Measurements from ENCODE around the gene POP4.

POP4 gene

GRCh38 chr19:29596885-29597525 lies 9.1 kb upstream of the POP4 start:
- Histone ChIP-seq H3K27ac (ENCODE audit: low read length) (no peak overlapping the region), H3K36me3 (ENCODE audit: control insufficient read depth in 1 of 2, insufficient read depth in 2 of 2, low read length in 2 of 2) (no peaks in the 10 kb centered on the region), H3K9me3 (ENCODE audit: control insufficient read depth in 1 of 2, low read length in 2 of 2) (no peaks in the 10 kb centered on the region), H3K4me1 (ENCODE audit: control insufficient read depth in 1 of 2, insufficient read depth in 2 of 2, low read length in 2 of 2) (no peaks in the 10 kb centered on the region), H3K27me3 (ENCODE audit: low read depth, low read length) (peaks cover 4% of the 10 kb centered on the region), H3K4me3 (ENCODE audit: low read depth in 1 of 2, low read length in 2 of 2) (no peak overlapping the region)

- Histone ChIP-seq H3K27ac (ENCODE audit: low read length) (no peak overlapping the region), H3K4me1 (ENCODE audit: control insufficient read depth in 1 of 2, insufficient read depth in 2 of 2, low read length in 2 of 2) (no peaks in the 10 kb centered on the region), H3K9me3 (ENCODE audit: control insufficient read depth in 1 of 2, low read length in 2 of 2) (no peaks in the 10 kb centered on the region), H3K36me3 (ENCODE audit: control insufficient read depth in 1 of 2, insufficient read depth in 2 of 2, low read length in 2 of 2) (no peaks in the 10 kb centered on the region), H3K4me3 (ENCODE audit: low read depth in 1 of 2, low read length in 2 of 2) (no peak overlapping the region), H3K27me3 (ENCODE audit: low read depth, low read length) (peaks cover 4% of the 10 kb centered on the region)
Observed at GRCh38 chr19:29598036-29598435, 8.0 kb upstream of the POP4 start.

GRCh38 chr19:29598496-29598895 lies 7.6 kb upstream of the POP4 start:
- Histone ChIP-seq H3K4me3 (ENCODE audit: low read depth in 1 of 2, low read length in 2 of 2) (no peak overlapping the region), H3K27ac (ENCODE audit: low read length) (no peak overlapping the region), H3K27me3 (ENCODE audit: low read depth, low read length) (peaks cover 4% of the 10 kb centered on the region), H3K36me3 (ENCODE audit: control insufficient read depth in 1 of 2, insufficient read depth in 2 of 2, low read length in 2 of 2) (no peaks in the 10 kb centered on the region), H3K4me1 (ENCODE audit: control insufficient read depth in 1 of 2, insufficient read depth in 2 of 2, low read length in 2 of 2) (no peaks in the 10 kb centered on the region), H3K9me3 (ENCODE audit: control insufficient read depth in 1 of 2, low read length in 2 of 2) (no peaks in the 10 kb centered on the region)

GRCh38 chr19:29603308-29603707 lies 2.8 kb upstream of the POP4 start:
- Histone ChIP-seq H3K27ac (ENCODE audit: low read length) (no peak overlapping the region), H3K27me3 (ENCODE audit: low read depth, low read length) (no peaks in the 10 kb centered on the region), H3K9me3 (ENCODE audit: control insufficient read depth in 1 of 2, low read length in 2 of 2) (no peaks in the 10 kb centered on the region)

GRCh38 chr19:29606420-29606747 lies 301 bp downstream of the POP4 start:
- Histone ChIP-seq H3K36me3 (ENCODE audit: control insufficient read depth in 1 of 2, insufficient read depth in 2 of 2, low read length in 2 of 2) (peaks cover 11 to 19% of the 10 kb centered on the region in 2 donors), H3K27ac (ENCODE audit: low read length) (peak overlapping the region; percentile 100), H3K27me3 (ENCODE audit: low read depth, low read length) (no peaks in the 10 kb centered on the region), H3K4me3 (ENCODE audit: low read depth in 1 of 2, low read length in 2 of 2) (peak overlapping the region; percentile 88 to 91), H3K4me1 (ENCODE audit: control insufficient read depth in 1 of 2, insufficient read depth in 2 of 2, low read length in 2 of 2) (peaks cover 0 to 16% of the 10 kb centered on the region in 2 donors), H3K9me3 (ENCODE audit: control insufficient read depth in 1 of 2, low read length in 2 of 2) (no peaks in the 10 kb centered on the region)

More at GRCh38 chr19:29603308-29603707, 2.8 kb upstream of the POP4 start:
- Histone ChIP-seq H3K4me1 (ENCODE audit: control insufficient read depth in 1 of 2, insufficient read depth in 2 of 2, low read length in 2 of 2) (peaks cover 0 to 16% of the 10 kb centered on the region in 2 donors), H3K4me3 (ENCODE audit: low read depth in 1 of 2, low read length in 2 of 2) (no peak overlapping the region), H3K36me3 (ENCODE audit: control insufficient read depth in 1 of 2, insufficient read depth in 2 of 2, low read length in 2 of 2) (no peaks in the 10 kb centered on the region)

GRCh38 chr19:29609636-29610035 lies 3.6 kb downstream of the POP4 start:
- H3K27me3 ChIP-seq (ENCODE audit: low read depth, low read length) = no peaks in the 10 kb centered on the region
- peaks cover 0 to 16% of the 10 kb centered on the region in 2 donors for H3K4me1 ChIP-seq (ENCODE audit: control insufficient read depth in 1 of 2, insufficient read depth in 2 of 2, low read length in 2 of 2)
- no peaks in the 10 kb centered on the region for H3K9me3 ChIP-seq (ENCODE audit: control insufficient read depth in 1 of 2, low read length in 2 of 2)
- H3K36me3 ChIP-seq (ENCODE audit: control insufficient read depth in 1 of 2, insufficient read depth in 2 of 2, low read length in 2 of 2) = peaks cover 33 to 51% of the 10 kb centered on the region in 2 donors
- no peak overlapping the region for H3K4me3 ChIP-seq (ENCODE audit: low read depth in 1 of 2, low read length in 2 of 2)
- H3K27ac ChIP-seq (ENCODE audit: low read length) = no peak overlapping the region

- no peak overlapping the region for H3K27ac ChIP-seq (ENCODE audit: low read length)
- H3K4me1 ChIP-seq (ENCODE audit: control insufficient read depth in 1 of 2, insufficient read depth in 2 of 2, low read length in 2 of 2) = peaks cover 0 to 11% of the 10 kb centered on the region in 2 donors
- peaks cover 33 to 56% of the 10 kb centered on the region in 2 donors for H3K36me3 ChIP-seq (ENCODE audit: control insufficient read depth in 1 of 2, insufficient read depth in 2 of 2, low read length in 2 of 2)
Observed at GRCh38 chr19:29610213-29610573, 4.1 kb downstream of the POP4 start.

GRCh38 chr19:29610574-29611271 lies 4.6 kb downstream of the POP4 start:
- Histone ChIP-seq H3K4me3 (ENCODE audit: low read depth in 1 of 2, low read length in 2 of 2) (no peak overlapping the region), H3K4me1 (ENCODE audit: control insufficient read depth in 1 of 2, insufficient read depth in 2 of 2, low read length in 2 of 2) (peaks cover 0 to 11% of the 10 kb centered on the region in 2 donors), H3K36me3 (ENCODE audit: control insufficient read depth in 1 of 2, insufficient read depth in 2 of 2, low read length in 2 of 2) (peaks cover 38 to 61% of the 10 kb centered on the region in 2 donors), H3K9me3 (ENCODE audit: control insufficient read depth in 1 of 2, low read length in 2 of 2) (no peaks in the 10 kb centered on the region), H3K27ac (ENCODE audit: low read length) (no peak overlapping the region), H3K27me3 (ENCODE audit: low read depth, low read length) (no peaks in the 10 kb centered on the region)

More at GRCh38 chr19:29610213-29610573, 4.1 kb downstream of the POP4 start:
- Histone ChIP-seq H3K9me3 (ENCODE audit: control insufficient read depth in 1 of 2, low read length in 2 of 2) (no peaks in the 10 kb centered on the region), H3K4me3 (ENCODE audit: low read depth in 1 of 2, low read length in 2 of 2) (no peak overlapping the region), H3K27me3 (ENCODE audit: low read depth, low read length) (no peaks in the 10 kb centered on the region)

GRCh38 chr19:29612121-29612520 lies 6.0 kb downstream of the POP4 start:
- Histone ChIP-seq H3K36me3 (ENCODE audit: control insufficient read depth in 1 of 2, insufficient read depth in 2 of 2, low read length in 2 of 2) (peaks cover 39 to 73% of the 10 kb centered on the region in 2 donors), H3K9me3 (ENCODE audit: control insufficient read depth in 1 of 2, low read length in 2 of 2) (no peaks in the 10 kb centered on the region), H3K27me3 (ENCODE audit: low read depth, low read length) (no peaks in the 10 kb centered on the region), H3K4me1 (ENCODE audit: control insufficient read depth in 1 of 2, insufficient read depth in 2 of 2, low read length in 2 of 2) (peaks cover 0 to 2% of the 10 kb centered on the region in 2 donors), H3K27ac (ENCODE audit: low read length) (no peak overlapping the region), H3K4me3 (ENCODE audit: low read depth in 1 of 2, low read length in 2 of 2) (no peak overlapping the region)

- Histone ChIP-seq H3K4me1 (ENCODE audit: control insufficient read depth in 1 of 2, insufficient read depth in 2 of 2, low read length in 2 of 2) (no peaks in the 10 kb centered on the region), H3K4me3 (ENCODE audit: low read depth in 1 of 2, low read length in 2 of 2) (no peak overlapping the region), H3K27me3 (ENCODE audit: low read depth, low read length) (no peaks in the 10 kb centered on the region), H3K27ac (ENCODE audit: low read length) (no peak overlapping the region), H3K36me3 (ENCODE audit: control insufficient read depth in 1 of 2, insufficient read depth in 2 of 2, low read length in 2 of 2) (peaks cover 39 to 73% of the 10 kb centered on the region in 2 donors), H3K9me3 (ENCODE audit: control insufficient read depth in 1 of 2, low read length in 2 of 2) (no peaks in the 10 kb centered on the region)
Observed at GRCh38 chr19:29612801-29613595, 6.9 kb downstream of the POP4 start.

- Histone ChIP-seq H3K27ac (ENCODE audit: low read length) (no peak overlapping the region), H3K4me3 (ENCODE audit: low read depth in 1 of 2, low read length in 2 of 2) (no peak overlapping the region), H3K27me3 (ENCODE audit: low read depth, low read length) (no peaks in the 10 kb centered on the region), H3K36me3 (ENCODE audit: control insufficient read depth in 1 of 2, insufficient read depth in 2 of 2, low read length in 2 of 2) (peaks cover 34 to 67% of the 10 kb centered on the region in 2 donors), H3K9me3 (ENCODE audit: control insufficient read depth in 1 of 2, low read length in 2 of 2) (no peaks in the 10 kb centered on the region), H3K4me1 (ENCODE audit: control insufficient read depth in 1 of 2, insufficient read depth in 2 of 2, low read length in 2 of 2) (no peaks in the 10 kb centered on the region)
Observed at GRCh38 chr19:29614046-29614445, 8.0 kb downstream of the POP4 start.

Data from muscle layer of duodenum (tissue), 2 donors.